Limb (tissue), 2 donors: Measurements from ENCODE around the gene SLC30A1.

ENCODE experiments used
- DNase-seq, 2 donors: peaks; one replicate each; pipeline ENCODE4 v3.0.0-alpha.2; 2016; ENCODE audit errors: extremely low spot score in 2 of 2

SLC30A1 gene

GRCh38 chr1:211525101-211525676 lies 53.8 kb downstream of the SLC30A1 start:
- DNase-seq = no peak

DNA sequence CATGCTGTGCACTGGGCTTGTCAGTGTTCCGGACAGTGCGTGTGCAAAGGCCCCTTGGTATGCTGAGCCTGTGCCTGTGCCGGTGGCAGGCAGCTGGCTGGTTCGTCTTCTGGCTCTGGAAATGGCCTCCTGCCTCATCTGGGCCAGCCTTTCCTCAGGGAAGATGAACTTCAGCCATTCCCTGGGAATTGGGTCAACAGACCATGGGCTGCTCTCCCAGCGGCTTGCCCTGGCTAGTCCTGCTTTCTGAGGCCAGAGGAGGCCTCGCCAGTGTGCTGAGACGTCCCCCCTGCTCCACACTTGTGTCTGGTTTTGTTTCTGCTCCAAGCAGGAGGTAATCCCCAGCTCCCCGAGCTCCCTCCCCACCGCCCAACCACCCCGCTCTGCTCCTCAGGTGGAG lies 54.4 kb downstream of the SLC30A1 start:
- DNase-seq = no peak

GRCh38 chr1:211522804-211523203 lies 56.2 kb downstream of the SLC30A1 start:
- no peak for DNase-seq
